ENCODE data around the gene ITGB4.
A peak's percentile ranks its signal among the peaks of the same experiment; 100 is the strongest.

Gene ITGB4

DNA sequence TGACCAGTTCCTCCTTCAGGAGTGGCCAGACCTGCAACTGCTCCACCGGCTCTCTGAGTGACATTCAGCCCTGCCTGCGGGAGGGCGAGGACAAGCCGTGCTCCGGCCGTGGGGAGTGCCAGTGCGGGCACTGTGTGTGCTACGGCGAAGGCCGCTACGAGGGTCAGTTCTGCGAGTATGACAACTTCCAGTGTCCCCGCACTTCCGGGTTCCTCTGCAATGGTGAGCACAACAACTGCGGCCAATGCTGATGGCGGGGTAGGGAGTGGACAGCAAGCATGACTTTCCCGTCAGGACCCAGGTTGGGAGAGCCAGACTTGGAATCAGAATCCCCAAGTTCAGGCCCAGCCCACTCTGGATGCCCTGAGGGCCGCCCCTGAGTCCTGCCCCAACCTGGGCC is 12.2 kb downstream of the ITGB4 start:
- DNase-seq = no peak

- DNase-seq = no peak
Observed at GRCh38 chr17:75734674-75735294, 13.5 kb downstream of the ITGB4 start.

GRCh38 chr17:75736173-75736835 is 15.0 kb downstream of the ITGB4 start:
- DNase-seq = no peak

DNA sequence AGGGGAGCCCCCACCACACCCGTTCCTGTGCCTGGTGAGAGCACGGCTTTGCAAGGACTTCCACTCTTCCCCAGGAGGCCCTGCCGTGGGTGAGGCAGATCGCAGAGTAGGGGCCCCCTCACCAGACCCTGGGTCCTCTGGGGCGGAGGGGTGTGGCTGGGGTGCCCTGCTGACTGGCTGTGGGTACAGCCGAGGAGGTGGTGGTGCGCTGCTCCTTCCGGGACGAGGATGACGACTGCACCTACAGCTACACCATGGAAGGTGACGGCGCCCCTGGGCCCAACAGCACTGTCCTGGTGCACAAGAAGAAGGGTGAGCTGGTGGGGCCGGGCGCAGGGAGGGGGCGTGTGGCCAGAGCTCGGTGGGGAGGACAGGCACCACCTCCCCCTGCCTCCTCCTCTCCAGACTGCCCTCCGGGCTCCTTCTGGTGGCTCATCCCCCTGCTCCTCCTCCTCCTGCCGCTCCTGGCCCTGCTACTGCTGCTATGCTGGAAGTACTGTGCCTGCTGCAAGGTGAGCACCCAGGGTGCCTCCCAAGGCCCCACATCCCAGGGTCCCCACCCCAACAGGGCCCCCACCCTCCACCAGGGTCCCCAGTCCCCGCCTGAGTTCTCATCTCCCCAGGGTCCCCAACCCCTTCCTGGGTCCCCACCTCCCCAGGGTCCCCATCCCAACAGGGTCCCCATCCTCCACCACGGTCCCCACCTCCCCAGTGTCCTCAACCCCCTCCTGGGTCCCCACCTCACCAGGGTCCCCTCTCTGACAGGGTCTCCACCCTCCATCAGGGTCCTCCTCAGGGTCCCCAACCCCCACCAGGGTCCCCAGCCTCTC is 16.1 kb downstream of the ITGB4 start:
- no peak for DNase-seq

- no peak for DNase-seq
Observed at GRCh38 chr17:75738218-75738802, 17.1 kb downstream of the ITGB4 start.

DNA sequence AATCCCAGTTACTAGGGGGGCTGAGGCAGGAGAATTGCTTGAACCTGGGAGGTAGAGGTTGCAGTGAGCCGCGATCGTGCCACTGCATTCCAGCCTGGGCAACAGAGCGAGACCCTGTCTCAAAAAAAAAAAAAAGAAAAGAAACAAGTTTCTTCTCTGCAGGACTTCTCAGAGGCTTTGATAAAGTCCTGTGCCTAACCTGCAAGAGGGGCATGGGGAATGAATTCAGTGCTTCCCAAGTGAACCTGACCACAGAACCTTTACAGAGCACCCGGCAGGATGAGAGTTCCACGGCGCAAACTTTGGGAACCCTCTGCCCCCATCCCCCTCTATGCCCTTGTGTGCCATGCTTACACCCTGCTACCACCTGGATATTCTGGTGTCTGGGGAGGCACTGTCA is 17.9 kb downstream of the ITGB4 start:
- no peak for DNase-seq

DNA sequence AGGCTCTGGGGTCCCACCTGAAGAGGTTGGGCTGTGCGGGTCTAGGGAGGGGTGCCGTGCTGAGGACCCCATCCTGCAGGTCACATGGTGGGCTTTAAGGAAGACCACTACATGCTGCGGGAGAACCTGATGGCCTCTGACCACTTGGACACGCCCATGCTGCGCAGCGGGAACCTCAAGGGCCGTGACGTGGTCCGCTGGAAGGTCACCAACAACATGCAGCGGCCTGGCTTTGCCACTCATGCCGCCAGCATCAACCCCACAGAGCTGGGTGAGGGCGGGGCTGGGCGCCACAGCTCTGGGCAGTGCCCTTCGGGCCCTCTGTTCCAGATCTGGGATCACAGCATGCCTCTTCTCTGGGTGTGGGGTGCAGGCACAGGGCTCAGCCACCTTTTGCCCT is 18.5 kb downstream of the ITGB4 start:
- DNase-seq = no peak

GRCh38 chr17:75740215-75740614 is 19.0 kb downstream of the ITGB4 start:
- no peak for DNase-seq

GRCh38 chr17:75740631-75741077 is 19.4 kb downstream of the ITGB4 start:
- no peak for DNase-seq

- DNase-seq = no peak
Observed at GRCh38 chr17:75742337-75742736, 21.1 kb downstream of the ITGB4 start.

DNA sequence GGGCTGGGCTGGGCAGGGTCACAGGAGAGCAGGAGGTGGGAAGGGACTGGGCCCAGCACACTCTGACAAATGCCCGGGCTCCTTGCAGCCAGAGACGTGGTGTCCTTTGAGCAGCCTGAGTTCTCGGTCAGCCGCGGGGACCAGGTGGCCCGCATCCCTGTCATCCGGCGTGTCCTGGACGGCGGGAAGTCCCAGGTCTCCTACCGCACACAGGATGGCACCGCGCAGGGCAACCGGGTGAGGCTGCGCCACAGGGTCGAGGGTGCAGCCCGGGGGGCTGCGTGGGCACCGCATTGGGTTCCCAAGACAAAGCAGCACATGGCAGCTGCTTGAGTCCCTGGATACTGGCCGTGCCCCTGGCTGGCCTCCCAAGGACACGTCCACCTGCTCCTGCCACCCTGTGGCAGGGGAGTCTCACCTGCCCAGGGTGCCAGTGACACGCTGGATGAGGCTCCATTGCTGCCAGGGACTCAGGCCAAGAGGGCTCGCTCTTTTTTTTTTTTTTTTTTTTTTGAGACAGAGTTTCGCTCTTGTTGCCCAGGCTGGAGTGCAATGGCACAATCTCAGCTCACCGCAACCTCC is 22.5 kb downstream of the ITGB4 start:
- no peak for DNase-seq

DNA sequence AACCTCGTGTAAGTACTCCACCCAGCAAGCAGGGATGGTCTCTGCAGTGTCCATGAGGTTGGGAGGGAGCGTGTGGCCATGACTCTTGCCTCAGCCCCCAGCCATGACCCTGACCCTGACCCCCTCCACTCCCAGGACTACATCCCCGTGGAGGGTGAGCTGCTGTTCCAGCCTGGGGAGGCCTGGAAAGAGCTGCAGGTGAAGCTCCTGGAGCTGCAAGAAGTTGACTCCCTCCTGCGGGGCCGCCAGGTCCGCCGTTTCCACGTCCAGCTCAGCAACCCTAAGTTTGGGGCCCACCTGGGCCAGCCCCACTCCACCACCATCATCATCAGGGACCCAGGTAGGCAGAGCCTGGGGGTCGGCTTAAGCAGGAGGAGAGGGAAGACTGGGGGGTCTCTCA is 27.4 kb downstream of the ITGB4 start:
- no peak for DNase-seq

- DNase-seq = peak; percentile 69 to 79
Observed at GRCh38 chr17:75749545-75750389, 28.5 kb downstream of the ITGB4 start.

- no peak for DNase-seq
Observed at GRCh38 chr17:75750661-75751423, 29.6 kb downstream of the ITGB4 start.

DNA sequence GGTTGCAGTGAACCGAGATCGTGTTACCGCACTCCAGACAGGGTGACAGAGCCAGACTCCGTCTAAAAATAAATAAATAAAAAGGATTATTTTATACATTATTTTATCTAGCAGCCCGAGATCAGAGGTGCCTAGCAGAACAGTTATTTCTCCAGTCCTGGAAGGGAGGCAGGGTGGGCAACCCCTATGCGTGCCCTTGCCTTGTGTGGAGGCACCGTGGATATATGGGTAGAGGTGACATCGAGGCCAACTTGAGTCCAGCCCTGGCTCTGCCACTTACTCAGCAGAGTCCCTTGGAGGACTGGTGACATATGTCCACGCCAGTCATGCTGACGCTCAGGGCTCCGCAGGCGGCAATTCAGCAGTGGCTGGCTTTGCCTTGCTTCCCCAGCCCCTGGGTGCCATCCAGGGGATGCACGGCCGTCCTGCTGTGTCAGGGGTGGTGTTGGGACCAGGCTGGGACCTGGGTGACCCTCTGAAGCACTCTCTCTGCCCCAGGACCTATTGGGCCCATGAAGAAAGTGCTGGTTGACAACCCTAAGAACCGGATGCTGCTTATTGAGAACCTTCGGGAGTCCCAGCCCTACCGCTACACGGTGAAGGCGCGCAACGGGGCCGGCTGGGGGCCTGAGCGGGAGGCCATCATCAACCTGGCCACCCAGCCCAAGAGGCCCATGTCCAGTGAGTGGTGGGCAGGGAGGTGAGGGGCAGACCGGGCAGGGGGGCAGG is 30.6 kb downstream of the ITGB4 start:
- DNase-seq = no peak

DNA sequence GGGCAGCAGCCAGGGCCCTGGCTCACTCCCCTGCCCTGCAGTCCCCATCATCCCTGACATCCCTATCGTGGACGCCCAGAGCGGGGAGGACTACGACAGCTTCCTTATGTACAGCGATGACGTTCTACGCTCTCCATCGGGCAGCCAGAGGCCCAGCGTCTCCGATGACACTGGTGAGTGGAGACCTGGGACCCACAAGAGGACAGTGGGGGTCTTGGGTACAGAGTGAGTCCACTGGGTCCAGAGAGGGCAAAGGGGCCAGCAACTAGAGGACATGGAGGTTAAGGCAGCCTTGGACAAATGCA is 31.1 kb downstream of the ITGB4 start:
- DNase-seq = no peak

DNA sequence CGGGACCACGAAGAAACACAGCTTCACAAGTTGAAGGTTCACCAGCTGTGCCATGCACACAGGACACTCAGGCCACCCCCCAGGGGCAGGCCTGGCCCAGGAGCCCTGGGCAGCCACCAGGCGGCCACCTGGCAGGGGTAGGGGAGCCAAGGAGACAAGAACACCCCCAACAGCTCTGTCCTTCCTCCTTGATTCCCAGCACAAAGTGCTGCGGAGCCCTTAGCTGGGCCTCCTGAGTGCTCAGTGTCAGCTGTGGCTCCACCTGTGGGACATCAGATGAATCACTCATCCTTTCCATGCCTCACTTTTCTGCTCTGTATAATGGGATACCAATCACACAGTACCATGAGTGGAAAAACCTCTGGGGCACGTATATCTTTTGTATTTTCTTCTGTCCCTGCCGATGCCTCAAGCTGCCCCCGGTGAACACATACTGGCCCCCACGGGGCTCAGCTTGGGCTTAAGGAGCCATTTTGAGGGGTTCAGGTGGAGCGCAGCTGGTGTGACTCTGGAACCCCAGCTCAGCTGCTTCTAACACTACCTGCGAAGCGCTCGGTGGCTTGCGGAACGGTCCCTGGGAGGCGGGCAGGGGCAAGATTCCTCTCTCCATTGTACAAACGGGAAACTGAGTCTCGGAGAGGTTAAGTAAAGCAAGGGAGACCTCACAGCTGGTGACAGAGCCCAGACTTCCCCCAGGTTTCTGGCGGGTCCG is 31.7 kb downstream of the ITGB4 start:
- no peak for DNase-seq

DNA sequence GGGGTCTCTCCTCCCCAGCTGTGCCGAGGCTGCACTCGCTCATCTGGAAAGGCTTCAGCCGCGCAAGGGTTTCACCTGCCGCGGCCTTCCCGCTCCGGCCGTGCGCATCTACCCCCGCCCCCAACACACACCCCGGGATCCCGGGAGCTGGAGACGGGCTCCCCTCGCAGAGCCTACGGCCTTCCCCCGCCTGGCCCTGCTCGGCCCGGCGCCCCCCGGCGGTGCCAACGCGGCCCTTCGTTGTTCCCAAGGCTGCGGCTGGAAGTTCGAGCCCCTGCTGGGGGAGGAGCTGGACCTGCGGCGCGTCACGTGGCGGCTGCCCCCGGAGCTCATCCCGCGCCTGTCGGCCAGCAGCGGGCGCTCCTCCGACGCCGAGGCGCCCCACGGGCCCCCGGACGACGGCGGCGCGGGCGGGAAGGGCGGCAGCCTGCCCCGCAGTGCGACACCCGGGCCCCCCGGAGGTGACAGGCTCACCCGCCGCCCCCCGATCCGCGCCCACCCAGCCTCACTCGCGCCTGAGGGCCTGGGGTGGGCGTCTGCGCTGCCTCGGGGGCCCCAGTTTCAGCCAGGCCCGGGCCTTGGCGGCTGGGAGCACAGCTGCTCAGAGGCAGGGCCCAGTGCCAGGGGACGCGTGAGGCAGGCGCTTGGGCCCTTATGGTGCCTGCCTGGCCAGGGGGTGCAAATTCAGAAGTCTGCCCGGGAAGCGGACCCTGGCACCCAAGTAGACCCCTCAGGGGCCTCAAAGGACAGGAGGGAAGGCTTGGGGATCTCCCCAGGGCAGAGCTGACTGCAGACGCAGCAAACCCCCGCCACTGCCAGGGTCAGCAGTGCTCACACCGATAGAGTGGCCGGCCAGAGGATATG is 32.5 kb downstream of the ITGB4 start:
- DNase-seq = peak; percentile 54 to 85
